DOHH2 (cell line): ENCODE data around the gene NCKIPSD.

Source experiments
- EZH2phosphoT487 ChIP-seq: fragments of 200-600 bp; sonication (generic); IDR thresholded peaks from 2 replicates; pipeline ENCODE4 v1.6.1; 2017; ENCODE audit warnings: borderline replicate concordance, mild to moderate bottlenecking, antibody characterized with exemption, low read length, moderate library complexity, mixed read lengths
- TF ChIP-seq, protein P1 (sequence below): fragments of 200-600 bp; sonication (generic); IDR thresholded peaks from one replicate; pipeline ENCODE4 v1.5.1; 2014; ENCODE audit warnings: antibody characterized with exemption, mild to moderate bottlenecking, low read depth, low read length; ENCODE audit not compliant: poor library complexity, severe bottlenecking

DNA sequence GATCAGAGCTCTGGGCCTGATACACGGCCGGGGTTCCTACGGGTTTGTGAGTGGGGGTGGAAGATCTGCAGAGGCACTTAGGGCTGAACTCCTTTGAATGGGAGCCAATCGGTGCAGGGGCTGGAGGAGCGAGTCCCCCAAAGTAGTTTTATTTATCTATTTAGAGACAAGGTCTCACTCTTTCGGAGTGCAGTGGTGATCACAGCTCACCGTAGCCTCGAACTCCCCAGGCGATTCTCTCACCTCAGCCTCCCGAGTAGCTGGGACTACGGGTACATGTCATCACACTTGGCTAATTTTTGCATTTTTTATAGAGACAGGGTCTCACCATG lies 21.4 kb downstream of the NCKIPSD start:
- TF ChIP-seq, protein P1, sequence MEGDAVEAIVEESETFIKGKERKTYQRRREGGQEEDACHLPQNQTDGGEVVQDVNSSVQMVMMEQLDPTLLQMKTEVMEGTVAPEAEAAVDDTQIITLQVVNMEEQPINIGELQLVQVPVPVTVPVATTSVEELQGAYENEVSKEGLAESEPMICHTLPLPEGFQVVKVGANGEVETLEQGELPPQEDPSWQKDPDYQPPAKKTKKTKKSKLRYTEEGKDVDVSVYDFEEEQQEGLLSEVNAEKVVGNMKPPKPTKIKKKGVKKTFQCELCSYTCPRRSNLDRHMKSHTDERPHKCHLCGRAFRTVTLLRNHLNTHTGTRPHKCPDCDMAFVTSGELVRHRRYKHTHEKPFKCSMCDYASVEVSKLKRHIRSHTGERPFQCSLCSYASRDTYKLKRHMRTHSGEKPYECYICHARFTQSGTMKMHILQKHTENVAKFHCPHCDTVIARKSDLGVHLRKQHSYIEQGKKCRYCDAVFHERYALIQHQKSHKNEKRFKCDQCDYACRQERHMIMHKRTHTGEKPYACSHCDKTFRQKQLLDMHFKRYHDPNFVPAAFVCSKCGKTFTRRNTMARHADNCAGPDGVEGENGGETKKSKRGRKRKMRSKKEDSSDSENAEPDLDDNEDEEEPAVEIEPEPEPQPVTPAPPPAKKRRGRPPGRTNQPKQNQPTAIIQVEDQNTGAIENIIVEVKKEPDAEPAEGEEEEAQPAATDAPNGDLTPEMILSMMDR, result peak; percentile 27
- no peak for TF ChIP-seq EZH2phosphoT487
